ENCODE measurements around the gene AQP12A.
"Not testable (repeated sequence)": the region's sequence is repeated elsewhere in the genome, so short reads cannot be mapped to it uniquely, and the experiment has no call there.

AQP12A gene

DNA sequence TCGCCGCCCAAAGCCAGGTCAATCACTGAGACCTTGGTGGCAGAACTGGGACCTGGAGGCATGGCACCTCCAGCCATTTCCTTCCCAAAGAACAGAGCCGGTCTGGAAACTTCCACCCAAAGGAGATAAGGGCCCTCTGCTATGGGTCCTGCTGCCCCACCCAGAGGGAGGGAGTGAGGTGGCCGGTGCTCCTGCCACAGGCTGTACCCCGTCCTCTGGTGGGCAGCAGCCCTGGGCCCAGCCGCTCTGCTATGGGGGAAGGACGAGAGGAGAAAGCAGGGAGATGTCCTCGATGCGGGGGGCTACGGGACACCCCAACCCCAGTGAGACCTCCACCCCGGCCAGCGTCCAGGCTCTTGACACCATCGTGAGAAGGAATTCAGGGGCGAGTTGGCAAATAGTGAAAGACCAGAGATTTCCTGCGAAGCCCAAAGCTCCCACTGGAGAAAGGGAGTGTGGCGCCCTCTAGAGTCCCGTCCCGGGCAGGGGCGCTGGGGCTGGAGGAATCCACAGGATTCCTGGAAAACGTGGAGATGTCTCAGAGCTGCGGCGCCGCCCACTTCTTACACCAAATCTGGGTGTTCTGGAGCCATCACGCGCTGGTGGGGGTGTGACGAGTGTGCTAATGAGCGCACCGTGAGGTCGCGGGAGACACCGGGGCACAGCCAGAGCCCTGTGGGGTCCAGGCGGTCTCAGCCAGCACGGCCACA lies 7.3 kb downstream of the AQP12A start:
- ATAC-seq (replicated peaks; ENCODE audit: extremely low read depth, poor library complexity, severe bottlenecking); H3K27ac Mint-ChIP-seq (ENCODE audit: low read depth); H3K9me3 Mint-ChIP-seq; H3K4me3 Mint-ChIP-seq; DNase-seq (ENCODE audit: low spot score in 2 of 2); H3K4me1 Mint-ChIP-seq; H3K36me3 Mint-ChIP-seq (ENCODE audit: insufficient read depth): not testable (repeated sequence)
- peaks cover 11% of the 10 kb centered on the region for H3K27me3 Mint-ChIP-seq

DNA sequence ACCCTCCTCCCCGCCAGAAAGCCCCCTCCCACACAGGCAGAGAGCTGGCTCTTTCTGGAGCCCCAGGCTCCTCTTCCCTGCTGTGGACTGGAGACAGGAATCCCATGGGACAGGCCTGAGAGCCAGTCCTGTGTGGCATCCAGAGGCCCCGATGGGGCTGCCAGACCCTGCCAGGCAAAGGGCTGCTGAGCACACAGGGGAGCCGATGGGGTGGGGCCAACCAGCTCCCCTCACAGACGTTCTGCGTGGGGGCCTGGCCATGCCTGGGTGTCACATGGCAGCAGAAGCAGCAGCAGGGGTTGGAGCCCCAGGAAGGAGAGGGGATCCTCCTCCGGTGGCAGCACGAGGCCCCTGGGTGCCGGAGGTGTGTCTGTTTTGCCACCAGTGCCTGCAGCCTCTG lies 8.2 kb downstream of the AQP12A start:
- peaks cover 16% of the 10 kb centered on the region for H3K27me3 Mint-ChIP-seq
- H3K4me1 Mint-ChIP-seq; H3K4me3 Mint-ChIP-seq; H3K9me3 Mint-ChIP-seq; ATAC-seq (replicated peaks; ENCODE audit: extremely low read depth, poor library complexity, severe bottlenecking); H3K27ac Mint-ChIP-seq (ENCODE audit: low read depth); H3K36me3 Mint-ChIP-seq (ENCODE audit: insufficient read depth); DNase-seq (ENCODE audit: low spot score in 2 of 2): not testable (repeated sequence)

DNA sequence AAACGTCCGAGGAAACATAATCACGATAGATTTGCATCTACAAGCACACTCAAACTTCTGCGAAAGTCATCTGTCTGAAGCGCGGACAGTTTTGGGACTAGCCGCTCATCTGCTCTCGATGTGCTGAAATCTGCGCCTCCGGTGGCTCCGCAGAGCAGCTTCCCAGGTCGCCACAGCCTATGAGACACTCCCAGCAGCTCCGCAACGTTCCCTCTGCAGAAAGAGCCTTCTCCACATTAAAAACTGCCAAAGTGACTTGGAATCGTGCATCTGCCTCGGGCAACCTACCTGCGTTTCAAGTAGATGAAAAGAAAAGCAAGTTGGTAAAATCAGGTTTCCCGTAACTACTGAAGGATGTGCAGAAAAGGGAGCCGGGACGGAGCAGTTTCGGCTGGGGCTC lies 8.9 kb downstream of the AQP12A start:
- H3K27ac Mint-ChIP-seq (ENCODE audit: low read depth); H3K36me3 Mint-ChIP-seq (ENCODE audit: insufficient read depth); DNase-seq (ENCODE audit: low spot score in 2 of 2); H3K9me3 Mint-ChIP-seq; H3K4me3 Mint-ChIP-seq; ATAC-seq (replicated peaks; ENCODE audit: extremely low read depth, poor library complexity, severe bottlenecking): not testable (repeated sequence)
- Mint-ChIP-seq H3K27me3 (peaks cover 24% of the 10 kb centered on the region), H3K4me1 (peaks cover 12% of the 10 kb centered on the region)

DNA sequence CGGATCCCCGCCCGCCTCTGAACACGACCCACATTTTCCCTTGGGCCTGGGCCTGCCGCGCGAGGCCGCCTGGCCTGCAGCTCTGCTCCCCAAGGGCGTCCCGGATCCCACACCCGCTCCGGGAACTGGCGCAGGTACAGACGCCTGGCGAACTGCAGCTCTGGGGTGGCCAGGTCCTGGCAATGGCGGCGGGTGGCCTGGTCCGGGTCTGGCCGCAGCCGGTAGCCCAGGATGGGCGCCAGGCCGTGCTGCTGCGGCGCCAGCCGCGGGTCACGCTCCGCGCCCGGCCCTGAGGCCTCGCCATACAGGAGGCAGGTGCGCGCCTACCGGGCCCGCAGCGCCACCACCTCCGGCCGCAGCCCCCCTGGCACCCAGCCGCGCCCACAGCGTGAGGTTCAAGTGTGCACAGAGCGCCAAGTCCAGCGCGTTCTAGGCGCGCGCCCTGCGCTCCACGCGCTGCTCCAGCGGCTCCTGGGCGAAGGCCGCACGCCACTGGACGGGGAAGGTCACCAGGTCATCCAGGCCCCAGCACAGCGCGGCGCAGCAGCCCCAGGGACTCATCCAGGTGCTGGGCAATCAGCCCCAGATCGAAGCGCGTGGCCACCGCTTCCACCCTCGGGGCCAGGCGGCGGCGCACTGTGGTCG lies 9.5 kb downstream of the AQP12A start:
- H3K9me3 Mint-ChIP-seq, result no peaks in the 10 kb centered on the region
- no peak overlapping the region for H3K27ac Mint-ChIP-seq (ENCODE audit: low read depth)
- DNase-seq (ENCODE audit: low spot score in 2 of 2) (no peak), ATAC-seq (replicated peaks; ENCODE audit: extremely low read depth, poor library complexity, severe bottlenecking) (no peak)
- peaks cover 4% of the 10 kb centered on the region for H3K36me3 Mint-ChIP-seq (ENCODE audit: insufficient read depth)
- no peak overlapping the region for H3K4me3 Mint-ChIP-seq
- H3K4me1 Mint-ChIP-seq, result peaks cover 13% of the 10 kb centered on the region
- H3K27me3 Mint-ChIP-seq, result peaks cover 27% of the 10 kb centered on the region

DNA sequence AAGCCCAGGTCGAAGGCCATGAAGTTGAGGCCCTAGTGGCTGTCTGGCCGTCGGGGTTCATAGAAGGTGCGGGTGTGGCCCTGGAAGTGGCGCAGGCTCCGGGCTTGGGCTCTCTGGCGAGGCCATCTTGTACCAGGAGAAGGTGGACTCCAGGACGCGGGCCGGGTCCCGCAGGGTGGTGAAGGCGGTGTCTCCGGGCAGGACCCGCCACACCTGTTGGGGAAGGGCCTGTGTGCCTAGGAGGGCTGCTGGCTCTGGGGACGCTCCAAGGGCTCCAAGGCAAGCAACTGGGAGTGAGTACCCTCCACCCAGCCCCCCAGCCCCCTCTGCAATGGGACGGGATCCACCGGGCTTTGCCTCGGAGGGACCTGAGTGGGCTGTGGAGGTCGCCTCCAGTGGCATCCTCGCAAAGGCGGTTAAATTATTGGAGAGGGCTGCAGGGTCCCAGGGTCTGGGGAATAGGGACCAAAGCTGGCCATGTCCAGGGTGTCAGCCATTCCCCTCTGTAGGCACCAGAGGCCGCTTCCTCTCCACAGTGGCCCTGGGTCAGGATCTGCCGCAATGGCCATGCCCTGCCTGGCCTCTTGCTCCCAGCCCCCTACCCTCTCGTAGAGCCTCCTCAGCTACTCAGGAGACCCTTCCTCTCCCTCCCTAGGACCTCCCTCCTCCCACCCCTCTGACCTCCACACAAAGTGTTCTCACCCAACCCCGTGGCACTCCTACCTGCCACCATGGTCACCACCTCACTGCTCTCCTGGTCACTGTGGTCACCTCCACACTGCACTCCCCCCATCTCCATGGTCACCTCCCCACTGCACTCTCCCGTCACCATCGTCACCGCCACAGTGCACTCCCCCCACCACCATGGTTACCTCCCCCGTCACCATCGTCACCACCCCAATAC lies 10.3 kb downstream of the AQP12A start:
- no peak for DNase-seq (ENCODE audit: low spot score in 2 of 2)
- H3K27me3 Mint-ChIP-seq, result peaks cover 27% of the 10 kb centered on the region
- peaks cover 13% of the 10 kb centered on the region for H3K4me1 Mint-ChIP-seq
- H3K36me3 Mint-ChIP-seq (ENCODE audit: insufficient read depth), result peaks cover 4% of the 10 kb centered on the region
- no peak overlapping the region for H3K27ac Mint-ChIP-seq (ENCODE audit: low read depth)
- H3K4me3 Mint-ChIP-seq, result no peak overlapping the region
- H3K9me3 Mint-ChIP-seq, result no peaks in the 10 kb centered on the region
- no peak for ATAC-seq (replicated peaks; ENCODE audit: extremely low read depth, poor library complexity, severe bottlenecking)

DNA sequence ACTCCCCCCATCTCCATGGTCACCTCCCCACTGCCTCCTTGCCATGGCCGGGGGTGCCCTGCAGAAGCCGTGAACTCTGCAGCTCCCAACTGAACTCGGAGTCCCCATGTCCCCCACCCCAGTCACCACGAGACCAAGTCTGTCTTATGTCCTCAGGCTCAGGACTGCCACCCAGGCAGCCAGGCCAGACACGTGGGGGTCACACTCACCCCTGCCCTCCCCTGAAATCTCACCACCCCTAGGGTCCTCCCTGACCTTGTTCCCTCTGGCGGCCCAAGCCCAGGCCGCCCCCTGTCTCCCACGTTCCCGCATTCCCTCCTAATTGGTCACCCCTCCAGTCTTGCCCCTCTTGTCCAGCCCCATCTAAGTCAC lies 11.0 kb downstream of the AQP12A start:
- no peak for ATAC-seq (replicated peaks; ENCODE audit: extremely low read depth, poor library complexity, severe bottlenecking)
- Mint-ChIP-seq H3K4me3 (no peak overlapping the region), H3K27ac (ENCODE audit: low read depth) (no peak overlapping the region), H3K36me3 (ENCODE audit: insufficient read depth) (peaks cover 4% of the 10 kb centered on the region), H3K9me3 (no peaks in the 10 kb centered on the region), H3K4me1 (peaks cover 13% of the 10 kb centered on the region), H3K27me3 (peaks cover 27% of the 10 kb centered on the region)
- no peak for DNase-seq (ENCODE audit: low spot score in 2 of 2)

DNA sequence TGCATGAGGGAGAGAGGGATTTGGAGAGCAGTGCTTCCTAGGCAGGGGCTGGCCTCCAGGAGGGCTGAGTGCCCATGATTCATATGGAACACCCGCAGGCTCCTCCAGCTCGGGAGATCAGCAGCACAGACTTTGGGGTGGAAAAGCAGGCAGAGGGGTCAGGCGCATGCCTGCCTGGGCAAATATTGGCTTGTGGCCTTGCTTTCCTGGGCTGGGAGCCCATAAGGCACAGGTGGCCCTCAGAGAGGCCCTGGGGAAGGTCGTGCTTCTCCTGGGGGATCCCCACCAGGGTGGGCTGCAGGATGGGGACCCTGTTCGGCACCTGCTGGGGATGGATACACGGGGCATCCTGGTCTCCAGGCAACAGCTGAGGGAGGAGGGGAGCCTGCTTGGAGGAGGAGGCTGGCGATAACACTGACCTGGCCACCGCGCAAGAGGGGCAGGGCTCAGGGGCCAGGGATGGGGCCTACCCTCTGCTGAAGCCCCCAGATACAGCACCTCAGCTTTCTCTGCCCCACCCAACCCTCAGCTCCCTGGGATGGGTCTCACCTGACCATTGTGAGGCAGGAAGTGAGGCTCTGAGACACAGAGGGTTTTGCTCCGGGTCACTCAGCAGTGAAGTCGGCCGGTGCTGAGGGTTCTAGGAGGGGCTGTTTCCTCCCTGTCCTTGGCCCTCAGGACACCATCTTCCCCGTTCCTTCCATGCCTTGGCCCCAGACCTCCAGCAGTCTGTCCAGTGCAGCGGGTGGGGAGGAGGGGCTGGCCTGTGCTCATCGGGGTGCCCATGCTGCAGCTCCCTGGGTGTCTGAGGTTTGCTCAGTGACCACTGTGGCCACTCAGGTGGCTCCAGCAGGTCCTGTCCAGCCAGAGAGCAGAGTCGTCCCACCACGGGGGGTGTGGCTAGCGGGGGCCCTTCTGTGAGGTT lies 12.0 kb downstream of the AQP12A start:
- no peak overlapping the region for H3K27ac Mint-ChIP-seq (ENCODE audit: low read depth)
- peaks cover 27% of the 10 kb centered on the region for H3K27me3 Mint-ChIP-seq
- DNase-seq (ENCODE audit: low spot score in 2 of 2), result no peak
- peaks cover 13% of the 10 kb centered on the region for H3K4me1 Mint-ChIP-seq
- peaks cover 4% of the 10 kb centered on the region for H3K36me3 Mint-ChIP-seq (ENCODE audit: insufficient read depth)
- H3K4me3 Mint-ChIP-seq, result no peak overlapping the region
- no peak for ATAC-seq (replicated peaks; ENCODE audit: extremely low read depth, poor library complexity, severe bottlenecking)
- no peaks in the 10 kb centered on the region for H3K9me3 Mint-ChIP-seq

DNA sequence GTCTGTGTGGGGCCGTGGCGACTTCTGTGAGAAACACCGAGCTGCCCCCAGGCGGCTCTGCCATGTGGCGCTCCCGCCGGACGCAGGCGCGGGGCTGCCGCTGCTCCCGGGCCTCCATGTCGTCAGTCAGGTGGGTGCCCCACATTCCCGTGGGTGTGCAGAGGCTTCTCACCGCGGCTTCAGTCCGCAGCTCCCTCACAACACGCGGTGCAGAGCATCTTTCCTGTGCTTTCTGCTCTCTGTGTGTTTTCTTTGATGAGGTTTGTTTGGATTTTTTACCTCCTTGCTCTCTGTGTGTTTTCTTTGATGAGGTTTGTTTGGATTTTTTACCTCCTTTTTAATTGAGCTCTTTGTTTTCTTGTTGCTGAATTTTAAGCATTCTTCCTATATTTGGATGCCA lies 13.0 kb downstream of the AQP12A start:
- peaks cover 13% of the 10 kb centered on the region for H3K4me1 Mint-ChIP-seq
- H3K4me3 Mint-ChIP-seq, result peak overlapping the region; percentile 57
- peak overlapping the region; percentile 16 for H3K27ac Mint-ChIP-seq (ENCODE audit: low read depth)
- no peak for DNase-seq (ENCODE audit: low spot score in 2 of 2)
- peak; percentile 36 for ATAC-seq (replicated peaks; ENCODE audit: extremely low read depth, poor library complexity, severe bottlenecking)
- H3K27me3 Mint-ChIP-seq, result peaks cover 34% of the 10 kb centered on the region
- H3K9me3 Mint-ChIP-seq, result no peaks in the 10 kb centered on the region
- peaks cover 4% of the 10 kb centered on the region for H3K36me3 Mint-ChIP-seq (ENCODE audit: insufficient read depth)

DNA sequence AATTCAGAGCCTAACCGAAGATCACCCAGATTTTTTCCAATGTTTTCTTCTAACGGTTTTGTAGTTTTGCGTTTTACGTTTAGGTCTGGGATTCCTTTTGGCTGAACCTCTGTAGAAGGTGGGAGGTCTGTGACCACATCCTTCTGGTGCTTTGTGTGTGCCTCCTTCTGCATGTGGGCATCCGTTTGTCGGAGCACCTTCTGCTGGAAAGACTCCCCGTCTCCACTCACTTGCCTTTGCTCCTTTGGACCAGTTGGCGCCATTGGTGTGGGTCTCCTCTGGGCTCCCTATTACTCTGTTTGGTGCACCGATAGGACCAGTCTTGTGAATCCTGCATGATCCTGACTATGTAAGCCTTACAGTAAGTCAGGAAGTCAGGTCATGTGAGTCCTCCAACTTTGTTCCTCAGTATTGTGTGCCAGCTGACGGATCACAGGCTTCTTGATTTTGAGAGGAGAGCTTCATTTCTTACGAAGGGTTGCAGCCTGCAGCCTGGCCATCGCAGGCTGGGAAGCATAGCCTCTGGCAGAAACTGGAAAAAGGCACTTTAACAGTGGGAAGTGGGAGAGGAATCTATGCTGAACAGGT lies 13.6 kb downstream of the AQP12A start:
- peaks cover 4% of the 10 kb centered on the region for H3K36me3 Mint-ChIP-seq (ENCODE audit: insufficient read depth)
- H3K9me3 Mint-ChIP-seq, result no peaks in the 10 kb centered on the region
- peak overlapping the region; percentile 57 for H3K4me3 Mint-ChIP-seq
- peak overlapping the region; percentile 16 for H3K27ac Mint-ChIP-seq (ENCODE audit: low read depth)
- peaks cover 13% of the 10 kb centered on the region for H3K4me1 Mint-ChIP-seq
- peaks cover 37% of the 10 kb centered on the region for H3K27me3 Mint-ChIP-seq
- ATAC-seq (replicated peaks; ENCODE audit: extremely low read depth, poor library complexity, severe bottlenecking) (no peak), DNase-seq (ENCODE audit: low spot score in 2 of 2) (no peak)

DNA sequence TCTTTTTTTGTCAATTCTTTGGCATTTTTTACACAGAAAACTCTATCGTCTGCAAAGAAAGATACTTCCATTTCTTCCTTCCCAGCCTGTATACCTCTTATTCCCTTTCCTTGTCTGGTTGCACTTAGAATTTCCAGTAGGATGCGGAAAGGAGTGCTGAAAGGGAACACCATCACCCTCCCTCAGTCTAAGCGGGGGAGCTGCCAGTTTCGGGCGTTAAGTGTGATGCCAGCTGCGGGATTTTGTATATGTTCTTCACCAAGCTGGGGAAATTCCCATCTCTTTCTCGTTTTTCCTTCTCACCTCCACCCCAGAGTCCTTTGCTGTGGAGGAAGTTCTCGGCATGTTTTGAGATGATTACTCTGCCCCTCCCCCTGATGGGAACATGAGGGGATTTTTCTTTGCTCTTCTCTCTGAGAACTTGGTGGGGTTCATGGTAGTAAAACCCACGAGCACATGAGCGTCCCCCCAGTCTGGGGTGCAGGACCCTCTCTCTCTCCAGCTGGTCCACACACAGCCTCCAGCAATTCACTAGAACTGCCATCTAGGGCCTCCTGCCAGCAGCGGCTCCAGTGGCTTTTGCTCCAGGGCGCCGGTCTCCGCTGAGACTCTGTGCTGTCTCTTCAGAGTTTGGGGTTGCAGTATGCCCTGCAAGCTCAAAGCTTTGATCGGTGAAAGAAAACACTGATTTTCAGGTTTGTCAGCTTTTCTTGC lies 15.5 kb downstream of the AQP12A start:
- H3K36me3 Mint-ChIP-seq (ENCODE audit: insufficient read depth), result peaks cover 4% of the 10 kb centered on the region
- no peak for ATAC-seq (replicated peaks; ENCODE audit: extremely low read depth, poor library complexity, severe bottlenecking)
- no peak for DNase-seq (ENCODE audit: low spot score in 2 of 2)
- peaks cover 13% of the 10 kb centered on the region for H3K4me1 Mint-ChIP-seq
- no peaks in the 10 kb centered on the region for H3K9me3 Mint-ChIP-seq
- no peak overlapping the region for H3K4me3 Mint-ChIP-seq
- H3K27me3 Mint-ChIP-seq, result peaks cover 49% of the 10 kb centered on the region
- no peak overlapping the region for H3K27ac Mint-ChIP-seq (ENCODE audit: low read depth)

DNA sequence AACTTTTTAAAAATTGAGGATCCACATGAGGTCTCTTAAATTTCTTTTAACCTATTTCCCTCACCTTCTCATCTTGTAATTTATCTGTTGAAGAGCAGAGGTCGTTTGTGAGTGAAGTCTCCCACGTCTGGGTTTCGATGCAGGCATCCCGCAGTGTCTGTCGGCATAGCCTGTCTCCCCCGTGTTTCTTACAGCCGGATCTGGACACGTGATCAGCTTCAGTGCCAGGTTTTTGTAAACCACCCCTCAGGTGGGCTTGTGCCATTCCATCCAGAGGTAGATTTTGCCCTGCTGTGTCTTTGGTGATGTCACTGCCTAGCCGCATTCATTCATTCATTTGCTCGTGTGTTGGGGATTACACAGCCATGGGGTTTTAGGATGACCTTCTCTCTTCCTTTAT lies 16.2 kb downstream of the AQP12A start:
- Mint-ChIP-seq H3K4me1 (peaks cover 13% of the 10 kb centered on the region), H3K9me3 (no peaks in the 10 kb centered on the region), H3K27me3 (peaks cover 47% of the 10 kb centered on the region), H3K4me3 (no peak overlapping the region), H3K27ac (ENCODE audit: low read depth) (no peak overlapping the region), H3K36me3 (ENCODE audit: insufficient read depth) (peaks cover 4% of the 10 kb centered on the region)
- DNase-seq (ENCODE audit: low spot score in 2 of 2) (no peak), ATAC-seq (replicated peaks; ENCODE audit: extremely low read depth, poor library complexity, severe bottlenecking) (no peak)
